Stimulated activated CD8-positive, alpha-beta memory T cell treated with anti-CD3 and anti-CD28 coated beads, Interleukin-7, amount 100 ng/mL, for 4 hours (primary cell): ENCODE measurements around the gene DOCK1.

ENCODE experiments used
- DNase-seq, 2 donors: peaks; one replicate each; pipeline ENCODE4 v3.0.0-alpha.2; 2020; ENCODE audit warnings: low read depth in 2 of 2

Gene DOCK1

GRCh38 chr10:127175357-127176110, 270.3 kb downstream of the DOCK1 start:
- no peak for DNase-seq

GRCh38 chr10:127176649-127177048, 271.4 kb downstream of the DOCK1 start:
- no peak for DNase-seq

GRCh38 chr10:127179612-127180250, 274.5 kb downstream of the DOCK1 start:
- DNase-seq: no peak

GRCh38 chr10:127182161-127182560, 276.9 kb downstream of the DOCK1 start:
- DNase-seq: no peak

- DNase-seq: no peak
Measured at GRCh38 chr10:127184582-127184981, 279.4 kb downstream of the DOCK1 start.

GRCh38 chr10:127186813-127187212, 281.6 kb downstream of the DOCK1 start:
- DNase-seq: no peak

- DNase-seq: no peak
Measured at GRCh38 chr10:127189226-127189625, 284.0 kb downstream of the DOCK1 start.

GRCh38 chr10:127190427-127190826, 285.2 kb downstream of the DOCK1 start:
- no peak for DNase-seq

GRCh38 chr10:127193125-127193524, 287.9 kb downstream of the DOCK1 start:
- no peak for DNase-seq

- DNase-seq: no peak
Measured at GRCh38 chr10:127194111-127194510, 288.9 kb downstream of the DOCK1 start.

- no peak for DNase-seq
Measured at GRCh38 chr10:127194599-127194998, 289.4 kb downstream of the DOCK1 start.

- DNase-seq: no peak
Measured at GRCh38 chr10:127195041-127195506, 289.8 kb downstream of the DOCK1 start.

- DNase-seq: no peak
Measured at GRCh38 chr10:127195571-127196281, 290.5 kb downstream of the DOCK1 start.

- DNase-seq: no peak
Measured at GRCh38 chr10:127196282-127197153, 291.3 kb downstream of the DOCK1 start, which contains the start of gene INSYN2A. Gene INSYN2A, minus strand, starts transcription at chr10:127196591. Its CDS starts 20,196 bp downstream, at chr10:127176395.

- no peak for DNase-seq
Measured at GRCh38 chr10:127197154-127197432, 291.9 kb downstream of the DOCK1 start.

GRCh38 chr10:127198307-127198706, 293.1 kb downstream of the DOCK1 start:
- DNase-seq: no peak

- DNase-seq: no peak
Measured at GRCh38 chr10:127198721-127199120, 293.5 kb downstream of the DOCK1 start.

- DNase-seq: no peak
Measured at GRCh38 chr10:127200646-127201045, 295.4 kb downstream of the DOCK1 start.

- no peak for DNase-seq
Measured at GRCh38 chr10:127203067-127203466, 297.8 kb downstream of the DOCK1 start.

- no peak for DNase-seq
Measured at GRCh38 chr10:127207081-127207480, 301.9 kb downstream of the DOCK1 start.

- DNase-seq: no peak
Measured at GRCh38 chr10:127210936-127211466, 305.8 kb downstream of the DOCK1 start.

GRCh38 chr10:127215866-127216265, 310.6 kb downstream of the DOCK1 start:
- DNase-seq: no peak
